ENCODE data around the gene OLFML2B. TPM values are rescaled to one million over a fixed set of nuclear protein-coding genes. Genes with fewer than 3 reads are reported as not detected.
"Not testable (repeated sequence)": the region's sequence is repeated elsewhere in the genome, so short reads cannot be mapped to it uniquely, and the experiment has no call there.

OLFML2B gene
- total RNA-seq, 2 experiments from 2014 or later = not detected

GRCh38 chr1:162069334-162070093, 45.8 kb upstream of the OLFML2B start, which contains the start of gene NOS1AP:
Gene NOS1AP, plus strand, starts transcription at chr1:162069691. Its CDS starts 487 bp downstream, at chr1:162070178.
- ChIA-PET POLR2A (interaction anchor here (1.0 kb wide), 2 partner anchors 13 to 17 kb away, joined by 3 to 4 read pairs; no protein-coding TSS in a partner anchor), CTCF (interaction anchor here (0.7 to 1.3 kb wide), 3 partner anchors 13 to 164 kb away, joined by 3 to 5 read pairs (median 4); no protein-coding TSS in a partner anchor)
- DNase-seq (peak; percentile 85), ATAC-seq (peak; percentile 100)
- H3K4me1 Mint-ChIP-seq (ENCODE audit: low read depth) = no peaks in the 10 kb centered on the region
- peaks cover 58% of the 10 kb centered on the region for H3K27me3 Mint-ChIP-seq
- intact Hi-C loops (cut with micrococcal nuclease) = no loop called here
- H3K9me3 Mint-ChIP-seq = no peaks in the 10 kb centered on the region
- TF ChIP-seq, protein P1, sequence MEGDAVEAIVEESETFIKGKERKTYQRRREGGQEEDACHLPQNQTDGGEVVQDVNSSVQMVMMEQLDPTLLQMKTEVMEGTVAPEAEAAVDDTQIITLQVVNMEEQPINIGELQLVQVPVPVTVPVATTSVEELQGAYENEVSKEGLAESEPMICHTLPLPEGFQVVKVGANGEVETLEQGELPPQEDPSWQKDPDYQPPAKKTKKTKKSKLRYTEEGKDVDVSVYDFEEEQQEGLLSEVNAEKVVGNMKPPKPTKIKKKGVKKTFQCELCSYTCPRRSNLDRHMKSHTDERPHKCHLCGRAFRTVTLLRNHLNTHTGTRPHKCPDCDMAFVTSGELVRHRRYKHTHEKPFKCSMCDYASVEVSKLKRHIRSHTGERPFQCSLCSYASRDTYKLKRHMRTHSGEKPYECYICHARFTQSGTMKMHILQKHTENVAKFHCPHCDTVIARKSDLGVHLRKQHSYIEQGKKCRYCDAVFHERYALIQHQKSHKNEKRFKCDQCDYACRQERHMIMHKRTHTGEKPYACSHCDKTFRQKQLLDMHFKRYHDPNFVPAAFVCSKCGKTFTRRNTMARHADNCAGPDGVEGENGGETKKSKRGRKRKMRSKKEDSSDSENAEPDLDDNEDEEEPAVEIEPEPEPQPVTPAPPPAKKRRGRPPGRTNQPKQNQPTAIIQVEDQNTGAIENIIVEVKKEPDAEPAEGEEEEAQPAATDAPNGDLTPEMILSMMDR (IDR thresholded peaks at IDR 0.05) = no peak
- H3K27ac Mint-ChIP-seq = no peak within 1 kb of the TSS
- H3K36me3 Mint-ChIP-seq (ENCODE audit: low read depth) = no peaks in the 10 kb centered on the region
- peak within 1 kb of the TSS; percentile 72 for H3K4me3 Mint-ChIP-seq

DNA sequence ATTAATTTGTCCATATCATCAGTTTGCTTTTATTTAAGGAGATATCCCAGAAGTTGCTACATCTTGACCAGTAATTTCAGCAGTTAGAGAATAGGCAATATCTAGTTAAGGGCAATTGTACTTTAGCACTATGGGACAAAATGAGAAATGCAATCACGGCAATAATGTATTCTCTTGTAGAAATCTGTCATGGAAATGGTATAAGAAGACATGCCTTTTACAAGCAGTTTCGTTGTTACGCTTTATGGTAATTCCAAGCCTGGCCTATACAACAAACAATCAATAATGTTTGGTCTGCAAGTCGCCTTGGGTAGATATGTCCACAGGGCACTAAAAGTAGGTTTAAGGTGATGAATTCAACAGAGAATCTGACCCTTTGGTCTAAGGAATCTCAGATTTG, 44.6 kb upstream of the OLFML2B start:
- TF ChIP-seq, protein P1 (IDR thresholded peaks at IDR 0.05) = no peak
- Mint-ChIP-seq H3K4me1 (ENCODE audit: low read depth) (no peaks in the 10 kb centered on the region), H3K27me3 (peaks cover 54% of the 10 kb centered on the region), H3K9me3 (no peaks in the 10 kb centered on the region), H3K36me3 (ENCODE audit: low read depth) (no peaks in the 10 kb centered on the region), H3K4me3 (no peak overlapping the region), H3K27ac (no peak overlapping the region)
- no peak for DNase-seq
- intact Hi-C loops (cut with micrococcal nuclease) = no loop called here
- ChIA-PET CTCF (interaction anchor here (1.1 to 1.3 kb wide), 2 partner anchors 12 to 31 kb away, joined by 4 to 5 read pairs; no protein-coding TSS in a partner anchor), POLR2A (no interaction called here)
- no peak for ATAC-seq

DNA sequence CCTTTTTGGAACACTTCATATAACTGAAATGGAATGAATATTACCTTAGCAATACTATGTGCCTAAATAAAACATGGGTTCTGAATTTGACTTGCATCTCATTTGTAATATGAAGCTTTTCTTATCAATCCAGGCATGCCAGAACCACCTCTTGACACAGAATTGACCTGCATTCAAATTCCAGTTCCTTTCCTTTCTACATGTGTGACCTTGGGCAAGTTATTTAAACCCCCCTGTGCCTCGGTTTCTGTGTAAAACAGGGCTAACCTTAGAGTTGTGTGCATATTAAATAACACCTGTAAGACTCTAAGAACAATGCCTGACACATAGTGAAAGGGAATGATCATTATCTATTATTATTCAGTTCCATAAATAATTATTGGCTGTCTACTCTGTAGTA, 43.8 kb upstream of the OLFML2B start:
- no peak overlapping the region for H3K27ac Mint-ChIP-seq
- CTCF ChIA-PET = no interaction called here
- H3K27me3 Mint-ChIP-seq = peaks cover 58% of the 10 kb centered on the region
- no peaks in the 10 kb centered on the region for H3K4me1 Mint-ChIP-seq (ENCODE audit: low read depth)
- DNase-seq (no peak), ATAC-seq (no peak)
- H3K4me3 Mint-ChIP-seq = no peak overlapping the region
- TF ChIP-seq, protein P1 (IDR thresholded peaks at IDR 0.05) = no peak
- intact Hi-C loops (cut with micrococcal nuclease) = no loop called here
- POLR2A ChIA-PET = no interaction called here
- no peaks in the 10 kb centered on the region for H3K9me3 Mint-ChIP-seq
- no peaks in the 10 kb centered on the region for H3K36me3 Mint-ChIP-seq (ENCODE audit: low read depth)

DNA sequence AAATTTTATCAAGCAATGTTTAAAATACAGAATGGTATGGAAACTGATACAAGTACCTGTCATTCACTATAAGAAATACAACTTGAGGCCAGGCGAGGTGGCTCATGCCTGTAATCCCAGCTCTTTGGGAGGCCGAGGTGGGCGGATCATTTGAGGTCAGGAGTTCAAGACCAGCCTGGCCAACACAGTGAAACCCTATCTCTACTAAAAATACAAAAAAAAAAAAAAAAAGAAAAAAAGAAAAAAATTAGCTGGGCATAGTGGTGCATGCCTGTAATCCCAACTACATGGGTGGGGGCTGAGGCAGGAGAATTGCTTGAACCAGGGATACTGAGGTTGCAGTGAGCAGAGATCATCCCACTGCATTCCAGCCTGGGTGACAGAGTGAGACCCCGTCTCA, 43.2 kb upstream of the OLFML2B start:
- DNase-seq; H3K4me3 Mint-ChIP-seq; H3K27ac Mint-ChIP-seq; CTCF ChIA-PET; POLR2A ChIA-PET; H3K36me3 Mint-ChIP-seq (ENCODE audit: low read depth); ATAC-seq; intact Hi-C loops (cut with micrococcal nuclease); H3K4me1 Mint-ChIP-seq (ENCODE audit: low read depth); H3K9me3 Mint-ChIP-seq: not testable (repeated sequence)
- peaks cover 56% of the 10 kb centered on the region for H3K27me3 Mint-ChIP-seq

DNA sequence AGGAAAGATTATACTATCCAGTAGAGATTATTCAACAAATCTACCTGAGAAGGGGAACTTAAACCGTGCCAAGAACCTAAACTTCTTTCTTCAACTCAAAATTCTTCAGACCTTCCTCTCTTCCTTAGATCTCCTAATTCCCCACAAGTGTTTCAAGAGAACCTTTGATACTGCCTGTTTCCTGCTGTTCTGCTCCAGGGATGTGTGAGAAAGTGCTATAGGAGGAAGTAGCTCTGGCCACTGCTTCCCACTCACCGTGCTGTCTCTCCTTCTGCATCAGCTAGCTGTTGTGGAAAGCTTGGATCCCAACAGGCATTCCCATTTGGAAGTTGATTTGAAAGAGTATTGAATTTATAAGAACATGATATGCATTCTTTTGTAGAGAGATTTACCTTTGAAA, 41.3 kb upstream of the OLFML2B start:
- POLR2A ChIA-PET = no interaction called here
- H3K36me3 Mint-ChIP-seq (ENCODE audit: low read depth) = no peaks in the 10 kb centered on the region
- ATAC-seq (no peak), DNase-seq (no peak)
- no peaks in the 10 kb centered on the region for H3K4me1 Mint-ChIP-seq (ENCODE audit: low read depth)
- CTCF ChIA-PET = interaction anchor here (0.7 to 1.0 kb wide), 2 partner anchors 9 to 48 kb away, joined by 3 to 5 read pairs; no protein-coding TSS in a partner anchor
- H3K27ac Mint-ChIP-seq = no peak overlapping the region
- intact Hi-C loops (cut with micrococcal nuclease) = no loop called here
- H3K9me3 Mint-ChIP-seq = no peaks in the 10 kb centered on the region
- TF ChIP-seq, protein P1 (IDR thresholded peaks at IDR 0.05) = no peak
- peaks cover 49% of the 10 kb centered on the region for H3K27me3 Mint-ChIP-seq
- no peak overlapping the region for H3K4me3 Mint-ChIP-seq

Data from activated CD8-positive, alpha-beta T cell treated with anti-CD3 and anti-CD28 coated beads for 36 hours (primary cell).